AG04450 (cell line): Measurements from ENCODE around the gene DCLK2. TPM values are rescaled to one million over a fixed set of nuclear protein-coding genes. Genes with fewer than 3 reads are reported as not detected.
A peak's percentile ranks its signal among the peaks of the same experiment; 100 is the strongest.

Experiments used
- CTCF ChIA-PET: fragments of 300-600, 350-600 bp; formaldehyde crosslinking; extraction: SDS; loops from one replicate; lab custom pipeline; 2022; ENCODE audit warnings: antibody characterized with exemption, inconsistent platforms; lab: Charles Lee
- POLR2A ChIA-PET: fragments of 350-600 bp; formaldehyde crosslinking; extraction: SDS; loops from one replicate; lab custom pipeline; 2021; ENCODE audit warnings: antibody characterized with exemption, inconsistent platforms; lab: Yijun Ruan, JAX
- DNase-seq: peaks from one replicate; pipeline ENCODE4 v3.0.0-alpha.2; 2011; ENCODE audit warnings: low read depth, low spot score
- H3K27ac ChIP-seq: one replicate; pipeline ENCODE4 v1.5.1; 2012; ENCODE audit warnings: low read depth, low read length, control low read depth
- H3K27me3 ChIP-seq: one replicate; pipeline ENCODE4 v1.6.0; 2012; ENCODE audit warnings: low read length; ENCODE audit not compliant: control insufficient read depth, insufficient read depth
- H3K4me3 ChIP-seq: 2 replicates; pipeline ENCODE4 v1.5.1; 2011; ENCODE audit warnings: mild to moderate bottlenecking, low read depth, low read length, control low read depth
- H3K9me3 ChIP-seq: 2 replicates; pipeline ENCODE4 v1.5.1; 2012; ENCODE audit warnings: low read length; ENCODE audit not compliant: control insufficient read depth, insufficient read depth
- polyA plus RNA-seq: library from polyadenylated mRNA; depleted of rRNA; stranded (reverse); fragments of >200 nt; gene quantifications from 2 replicates; pipeline ENCODE4 v1.2.3, GENCODE V29; 2011
- small RNA-seq: library from RNA; depleted of rRNA; stranded (forward); fragments of <200 nt; gene quantifications from one replicate; pipeline ENCODE3, GENCODE V24; 2012; ENCODE audit warnings: low read depth; ENCODE audit not compliant: insufficient read length
- TF ChIP-seq, protein P1 (sequence below): IDR thresholded peaks from 2 replicates; pipeline ENCODE4 v1.5.1; 2011; ENCODE audit warnings: low read depth, low read length, control low read depth, inconsistent platforms

DCLK2 gene
- polyA plus RNA-seq, 1 experiment, result 7.3 TPM

DNA sequence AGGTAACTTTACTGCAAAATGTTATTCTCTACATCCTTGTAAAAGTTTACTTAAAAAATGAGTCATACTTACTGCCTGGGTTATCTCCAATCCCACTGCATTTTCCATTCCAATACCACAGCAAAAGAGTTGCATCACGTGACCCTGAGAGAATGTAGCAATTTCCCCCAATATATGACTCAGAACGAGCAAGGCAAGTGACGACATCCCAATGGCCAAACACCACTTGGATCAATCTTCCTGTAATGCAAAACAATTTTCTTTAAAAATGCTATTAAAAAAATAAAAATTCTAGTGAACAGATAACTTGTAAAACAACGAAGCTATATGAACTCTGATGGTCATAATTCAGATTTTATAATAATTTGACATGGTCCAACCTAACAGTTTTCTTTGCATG is 224.3 kb downstream of the DCLK2 start:
- Histone ChIP-seq H3K27ac (no peak overlapping the region), H3K27me3 (no peaks in the 10 kb centered on the region), H3K4me3 (no peak overlapping the region), H3K9me3 (no peaks in the 10 kb centered on the region)
- POLR2A ChIA-PET, result no interaction called here
- CTCF ChIA-PET, result interaction anchor here (0.6 kb wide), 1 partner anchor 114 kb away, joined by 5 read pairs; no protein-coding TSS in a partner anchor
- TF ChIP-seq, protein P1, sequence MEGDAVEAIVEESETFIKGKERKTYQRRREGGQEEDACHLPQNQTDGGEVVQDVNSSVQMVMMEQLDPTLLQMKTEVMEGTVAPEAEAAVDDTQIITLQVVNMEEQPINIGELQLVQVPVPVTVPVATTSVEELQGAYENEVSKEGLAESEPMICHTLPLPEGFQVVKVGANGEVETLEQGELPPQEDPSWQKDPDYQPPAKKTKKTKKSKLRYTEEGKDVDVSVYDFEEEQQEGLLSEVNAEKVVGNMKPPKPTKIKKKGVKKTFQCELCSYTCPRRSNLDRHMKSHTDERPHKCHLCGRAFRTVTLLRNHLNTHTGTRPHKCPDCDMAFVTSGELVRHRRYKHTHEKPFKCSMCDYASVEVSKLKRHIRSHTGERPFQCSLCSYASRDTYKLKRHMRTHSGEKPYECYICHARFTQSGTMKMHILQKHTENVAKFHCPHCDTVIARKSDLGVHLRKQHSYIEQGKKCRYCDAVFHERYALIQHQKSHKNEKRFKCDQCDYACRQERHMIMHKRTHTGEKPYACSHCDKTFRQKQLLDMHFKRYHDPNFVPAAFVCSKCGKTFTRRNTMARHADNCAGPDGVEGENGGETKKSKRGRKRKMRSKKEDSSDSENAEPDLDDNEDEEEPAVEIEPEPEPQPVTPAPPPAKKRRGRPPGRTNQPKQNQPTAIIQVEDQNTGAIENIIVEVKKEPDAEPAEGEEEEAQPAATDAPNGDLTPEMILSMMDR, result no peak
- DNase-seq, result peak; percentile 93

DNA sequence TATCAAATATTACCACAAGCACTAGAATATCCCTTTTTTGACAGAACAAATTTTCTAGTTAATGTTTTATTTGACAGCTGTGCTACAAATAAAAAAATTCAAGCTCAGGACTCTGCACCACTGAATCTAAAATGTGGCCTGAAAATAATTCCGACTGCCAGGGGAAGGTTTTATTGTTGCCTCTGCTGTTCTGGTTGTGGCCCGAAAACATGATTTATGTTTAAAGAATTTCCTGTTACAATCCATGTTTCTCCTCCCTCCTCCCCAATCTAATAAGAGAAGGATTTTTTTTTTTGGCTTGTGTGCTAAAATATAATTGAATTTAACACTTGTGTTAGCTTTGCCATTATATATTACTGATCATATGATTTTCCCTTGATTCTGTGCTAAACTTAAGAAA is 227.8 kb downstream of the DCLK2 start:
- H3K9me3 ChIP-seq, result no peaks in the 10 kb centered on the region
- ChIA-PET CTCF (no interaction called here), POLR2A (no interaction called here)
- no peaks in the 10 kb centered on the region for H3K27me3 ChIP-seq
- no peak overlapping the region for H3K4me3 ChIP-seq
- H3K27ac ChIP-seq, result no peak overlapping the region
- TF ChIP-seq, protein P1, result no peak
- no peak for DNase-seq

DNA sequence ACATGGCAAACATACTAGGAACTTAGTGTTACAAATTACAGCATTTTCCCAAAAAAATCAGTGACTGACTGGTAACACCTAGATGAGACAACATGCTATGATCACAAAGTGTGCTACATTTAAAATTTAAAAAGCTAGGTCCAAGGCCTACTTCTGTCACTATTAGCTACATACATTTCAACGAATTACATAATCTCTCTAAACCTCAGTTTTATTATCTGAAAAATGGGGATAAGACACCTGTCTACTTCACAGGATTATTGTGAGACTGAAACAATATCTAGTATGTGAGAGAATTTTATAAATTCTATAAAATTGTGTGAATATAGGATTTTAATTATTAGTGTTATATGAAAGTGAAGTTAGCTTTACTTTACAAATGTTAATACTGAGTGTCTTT is 228.5 kb downstream of the DCLK2 start:
- CTCF ChIA-PET, result no interaction called here
- no peaks in the 10 kb centered on the region for H3K27me3 ChIP-seq
- POLR2A ChIA-PET, result no interaction called here
- H3K4me3 ChIP-seq, result no peak overlapping the region
- TF ChIP-seq, protein P1, result no peak
- H3K27ac ChIP-seq, result no peak overlapping the region
- no peaks in the 10 kb centered on the region for H3K9me3 ChIP-seq
- no peak for DNase-seq

Small RNA genes within 50 kb of the gene (small RNA-seq; reads per million reads assigned to genes)
- gene RNU7-194P, result not detected
